HepG2 (cell line): ENCODE data around the gene POMT1. TPM values are rescaled to one million over a fixed set of nuclear protein-coding genes. Genes with fewer than 3 reads are reported as not detected.

Experiments used
- ARID5B ChIP-seq: IDR thresholded peaks from 2 replicates; pipeline ENCODE4 v1.4.0; 2020; ENCODE audit warnings: mild to moderate bottlenecking, missing genetic modification reagents
- ATF5 ChIP-seq: sonication (generic); formaldehyde crosslinking; IDR thresholded peaks from 2 replicates; pipeline ENCODE4 v1.4.0; 2020; ENCODE audit warnings: mild to moderate bottlenecking, low read depth, missing genetic modification reagents
- DPF2 ChIP-seq: sonication (generic); formaldehyde crosslinking; IDR thresholded peaks from 2 replicates; pipeline ENCODE4 v1.4.0; 2020; ENCODE audit warnings: mild to moderate bottlenecking, low read depth, missing genetic modification reagents, borderline replicate concordance
- ELK4 ChIP-seq: sonication (generic); formaldehyde crosslinking; IDR thresholded peaks from 2 replicates; pipeline ENCODE4 v1.9.0; 2021; ENCODE audit warnings: missing genetic modification reagents, borderline replicate concordance
- GABPA ChIP-seq, 2 experiments: IDR thresholded peaks; 2 replicates each; pipeline ENCODE4 v1.6.1; 2011 to 2016; ENCODE audit warnings: low read depth in 2 of 2, low read length in 1 of 2, missing biosample characterization in 1 of 2, missing genetic modification characterization in 1 of 2
- GABPB1 ChIP-seq: IDR thresholded peaks from 2 replicates; pipeline ENCODE4 v1.6.1; 2016; ENCODE audit warnings: mild to moderate bottlenecking, missing genetic modification reagents, moderate library complexity, missing compliant biosample characterization
- JUNB ChIP-seq: sonication (generic); formaldehyde crosslinking; IDR thresholded peaks from 2 replicates; pipeline ENCODE4 v1.8.0; 2022; ENCODE audit warnings: missing genetic modification reagents, mild to moderate bottlenecking, borderline replicate concordance
- NR0B2 ChIP-seq: sonication (generic); formaldehyde crosslinking; IDR thresholded peaks from 2 replicates; pipeline ENCODE4 v1.4.0; 2020; ENCODE audit warnings: mild to moderate bottlenecking, missing genetic modification reagents
- RFX5 ChIP-seq: IDR thresholded peaks from 2 replicates; pipeline ENCODE4 v1.6.1; 2011; ENCODE audit warnings: low read depth, low read length, improper control_type of control experiment
- ZC3H4 ChIP-seq: sonication (generic); formaldehyde crosslinking; IDR thresholded peaks from 2 replicates; pipeline ENCODE4 v1.4.0; 2020; ENCODE audit warnings: missing genetic modification reagents, borderline replicate concordance
- ZFP37 ChIP-seq: sonication (generic); formaldehyde crosslinking; IDR thresholded peaks from 2 replicates; pipeline ENCODE4 v1.4.0; 2020; ENCODE audit warnings: missing genetic modification reagents, borderline replicate concordance
- ZNF124 ChIP-seq: sonication (generic); formaldehyde crosslinking; IDR thresholded peaks from 2 replicates; pipeline ENCODE4 v1.4.0; 2020; ENCODE audit warnings: missing genetic modification reagents
- ZNF138 ChIP-seq: sonication (generic); formaldehyde crosslinking; IDR thresholded peaks from 2 replicates; pipeline ENCODE4 v1.5.0; 2020; ENCODE audit warnings: mild to moderate bottlenecking, low read depth, missing genetic modification reagents
- ZNF275 ChIP-seq: sonication (generic); formaldehyde crosslinking; IDR thresholded peaks from 2 replicates; pipeline ENCODE4 v1.8.0; 2022; ENCODE audit warnings: missing genetic modification reagents, mild to moderate bottlenecking, inconsistent platforms, borderline replicate concordance
- ZNF331 ChIP-seq: sonication (generic); formaldehyde crosslinking; IDR thresholded peaks from 2 replicates; pipeline ENCODE4 v1.4.0; 2020; ENCODE audit warnings: missing genetic modification reagents
- ZNF572 ChIP-seq: sonication (generic); formaldehyde crosslinking; IDR thresholded peaks from 2 replicates; pipeline ENCODE4 v1.5.1; 2020; ENCODE audit warnings: mild to moderate bottlenecking, missing genetic modification reagents
- ZNF770 ChIP-seq: sonication (generic); formaldehyde crosslinking; IDR thresholded peaks from 2 replicates; pipeline ENCODE4 v1.5.0; 2020; ENCODE audit warnings: mild to moderate bottlenecking, missing genetic modification reagents
- polyA plus RNA-seq, 8 experiments: library from polyadenylated mRNA; depleted of rRNA in 3 of 8; stranded (reverse) in 7 of 8; unstranded in 1 of 8; fragments of >200 nt; fragmentation: Illumina TruSeq in 4 of 8; extraction: Trizol in 4 of 8; gene quantifications; 2 replicates each; pipeline versions ENCODE4 v1.2.1 to v1.2.3, GENCODE V29; 2011 to 2016; ENCODE audit warnings: low read depth in 4 of 8, missing spikeins in 1 of 8, mixed read lengths in 1 of 8; ENCODE audit not compliant: insufficient read depth in 1 of 8
- total RNA-seq, 5 experiments: library from RNA; depleted of rRNA; stranded (reverse); fragments of >200 nt; fragmentation: Illumina TruSeq; extraction: Trizol; gene quantifications; 2 replicates each; pipeline ENCODE4 v1.2.3, GENCODE V29; 2016; ENCODE audit warnings: low read depth in 1 of 5

The POMT1 gene
- total and polyA plus RNA-seq, 2 of the 13 experiments (the other 11 are each of a cell fraction or from before 2014, with no cell fraction given): 21.6 to 22.7 TPM

GRCh38 chr9:131545003-131545785 lies 42.5 kb downstream of the POMT1 start, which contains the start of gene PRRT1B (continued):
- TF ChIP-seq DPF2 (CRISPR knock-in tag): peak; percentile 80
- TF ChIP-seq ZNF138 (CRISPR knock-in tag): no peak
- TF ChIP-seq ZNF275: no peak
- no peak for TF ChIP-seq RFX5
- no peak for TF ChIP-seq NR0B2 (CRISPR knock-in tag)
- no peak for TF ChIP-seq ZNF572 (CRISPR knock-in tag)
- TF ChIP-seq ZNF124: no peak
- peak; percentile 87 for TF ChIP-seq ARID5B (CRISPR knock-in tag)
- peak; percentile 72; the same call in 1 of the 2 replicates for TF ChIP-seq GABPB1 (CRISPR knock-in tag)
- TF ChIP-seq JUNB (CRISPR knock-in tag): no peak
- TF ChIP-seq ZFP37 (CRISPR knock-in tag): no peak
- peak; percentile 74; the same call in 1 of the 2 replicates for TF ChIP-seq ZNF331
- peak; percentile 14; the same call in 1 of the 2 replicates for TF ChIP-seq GABPA (IDR thresholded peaks at IDR 0.05; ENCODE audit: low read depth, low read length)
- TF ChIP-seq GABPA (CRISPR knock-in tag; IDR thresholded peaks at IDR 0.05; ENCODE audit: low read depth): no peak
- no peak for TF ChIP-seq ZC3H4 (CRISPR knock-in tag)
- no peak for TF ChIP-seq ZNF770
- TF ChIP-seq ATF5: no peak
- TF ChIP-seq ELK4 (CRISPR knock-in tag): no peak
